ENCODE measurements around the gene SYNE1.
"Not testable (repeated sequence)": the region's sequence is repeated elsewhere in the genome, so short reads cannot be mapped to it uniquely, and the experiment has no call there.

Gene SYNE1

DNA sequence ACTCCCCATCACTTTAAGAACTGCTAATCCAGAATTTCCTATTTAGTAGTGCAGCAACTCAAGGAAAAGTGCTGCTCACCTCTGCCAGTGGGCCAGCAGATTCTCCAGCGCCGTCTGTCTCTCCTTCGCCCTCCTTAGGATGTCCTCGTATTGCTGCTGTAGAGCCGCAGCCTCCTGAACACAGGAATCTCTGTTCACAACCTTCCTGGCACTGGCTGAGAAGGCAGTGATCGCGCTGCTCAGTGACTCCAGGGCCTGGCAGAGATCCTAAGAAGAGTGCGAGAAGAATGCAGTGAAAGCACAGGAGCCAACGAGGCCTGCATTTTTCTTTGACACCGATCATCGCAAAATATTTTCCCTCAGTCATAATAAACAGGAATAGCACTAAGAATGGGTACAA is 209.0 kb downstream of the SYNE1 start:
- 0 out of 22 replicates have a peak, but pooled peaks cover 0 to 1% (median 0%) of the 10 kb centered on the region in 11 experiments for H3K9me3 ChIP-seq (replicated peaks in 1 of 11)
- H4K20me1 ChIP-seq: no peaks in the 10 kb centered on the region
- H3K4me3 ChIP-seq: no peak overlapping the region
- H3K27me3 ChIP-seq: no peaks in the 10 kb centered on the region
- no peak overlapping the region for H3K9ac ChIP-seq
- H3K4me1 ChIP-seq: peaks cover 0 to 12% (median 9%) of the 10 kb centered on the region in 10 experiments; a peak in 15 of 20 replicates
- H3K36me3 ChIP-seq: no peaks in the 10 kb centered on the region
- no peak overlapping the region for H3K27ac ChIP-seq
- TF ChIP-seq Cebpa-rat (IDR thresholded peaks at IDR 0.05): no peak
- no peak overlapping the region for H3K4me2 ChIP-seq

DNA sequence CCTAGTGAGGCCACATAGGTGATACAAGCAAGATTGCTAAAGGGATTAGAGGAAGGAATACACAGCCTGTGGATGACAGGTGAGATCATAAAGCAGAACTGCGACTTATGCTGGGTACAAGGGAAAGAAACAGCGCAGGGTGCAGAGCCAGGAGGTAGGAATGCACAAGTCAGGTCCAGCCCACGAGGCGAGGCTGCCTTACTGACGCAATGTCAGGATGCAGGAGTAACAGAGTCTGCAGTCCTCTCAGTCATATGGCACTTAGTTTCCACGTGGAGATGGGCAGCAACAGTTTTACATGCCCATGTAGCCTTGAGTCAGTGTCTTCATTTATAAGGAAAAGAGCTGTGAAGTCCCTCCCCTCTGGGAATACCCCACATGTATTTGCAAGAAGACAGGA is 210.9 kb downstream of the SYNE1 start:
- no peaks in the 10 kb centered on the region for H4K20me1 ChIP-seq
- no peak for TF ChIP-seq Cebpa-rat (IDR thresholded peaks at IDR 0.05)
- no peaks in the 10 kb centered on the region for H3K27me3 ChIP-seq
- H3K27ac ChIP-seq: no peak overlapping the region
- no peak overlapping the region for H3K4me3 ChIP-seq
- no peak overlapping the region for H3K9ac ChIP-seq
- no peaks in the 10 kb centered on the region for H3K36me3 ChIP-seq
- H3K4me1 ChIP-seq: peaks cover 0 to 15% (median 12%) of the 10 kb centered on the region in 10 experiments; a peak in 15 of 20 replicates
- no peak overlapping the region for H3K4me2 ChIP-seq
- peaks cover 0 to 8% (median under 1%) of the 10 kb centered on the region in 11 experiments; a peak in 5 of 22 replicates for H3K9me3 ChIP-seq (replicated peaks in 1 of 11)

DNA sequence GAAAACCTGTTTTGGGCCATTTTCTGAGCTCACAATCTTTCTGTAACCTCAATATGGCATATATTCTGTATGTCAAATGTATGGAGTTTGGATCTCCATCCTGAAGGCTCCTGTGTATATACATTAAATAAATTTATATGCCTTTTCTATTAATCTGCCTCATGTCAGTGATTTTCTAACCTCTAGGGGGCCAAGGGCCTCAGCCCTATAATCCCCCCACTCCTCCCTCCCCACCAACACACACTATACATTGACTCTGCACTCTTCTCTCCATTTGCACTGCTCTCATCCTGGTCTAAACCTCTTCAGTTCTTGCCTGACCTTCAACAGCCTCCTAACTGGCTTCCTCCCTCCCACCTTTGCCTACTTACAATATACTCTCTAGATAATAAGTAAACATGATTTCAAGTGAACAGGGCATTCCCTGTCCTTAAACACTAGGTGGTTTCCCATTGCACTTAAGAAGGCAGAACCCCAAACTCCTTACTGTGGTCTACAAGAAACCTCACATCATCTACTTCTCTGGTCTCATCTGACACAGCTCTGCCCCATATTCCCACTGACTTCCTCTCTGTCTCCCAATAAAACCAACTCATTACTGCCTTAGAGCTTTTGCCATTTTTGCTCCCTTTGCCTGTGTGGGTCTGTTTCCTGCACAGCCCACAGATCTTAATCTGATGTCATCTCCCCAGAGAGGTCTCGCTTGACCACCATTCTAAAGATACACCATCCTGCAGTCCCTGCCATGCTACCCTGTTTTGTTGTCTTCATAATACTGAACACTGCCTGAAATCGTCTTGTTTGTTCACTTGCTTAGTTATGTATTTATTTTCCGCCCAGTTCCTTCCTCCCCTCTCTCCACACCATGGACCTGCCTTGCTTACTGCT is 213.7 kb downstream of the SYNE1 start:
- Histone ChIP-seq H3K9me3 (replicated peaks in 1 of 11) (peaks cover 10 to 23% (median 18%) of the 10 kb centered on the region in 11 experiments; a peak in 19 of 22 replicates), H3K36me3 (no peaks in the 10 kb centered on the region), H4K20me1 (no peaks in the 10 kb centered on the region), H3K9ac (no peak overlapping the region), H3K4me1 (peaks cover 0 to 15% (median 12%) of the 10 kb centered on the region in 10 experiments; a peak in 15 of 20 replicates), H3K27me3 (no peaks in the 10 kb centered on the region), H3K4me3 (no peak overlapping the region), H3K27ac (no peak overlapping the region), H3K4me2 (peak overlapping the region in 9 of 11 experiments; percentile 34 to 66 (median 52); a peak in 18 of 22 replicates)
- no peak for TF ChIP-seq Cebpa-rat (IDR thresholded peaks at IDR 0.05)

DNA sequence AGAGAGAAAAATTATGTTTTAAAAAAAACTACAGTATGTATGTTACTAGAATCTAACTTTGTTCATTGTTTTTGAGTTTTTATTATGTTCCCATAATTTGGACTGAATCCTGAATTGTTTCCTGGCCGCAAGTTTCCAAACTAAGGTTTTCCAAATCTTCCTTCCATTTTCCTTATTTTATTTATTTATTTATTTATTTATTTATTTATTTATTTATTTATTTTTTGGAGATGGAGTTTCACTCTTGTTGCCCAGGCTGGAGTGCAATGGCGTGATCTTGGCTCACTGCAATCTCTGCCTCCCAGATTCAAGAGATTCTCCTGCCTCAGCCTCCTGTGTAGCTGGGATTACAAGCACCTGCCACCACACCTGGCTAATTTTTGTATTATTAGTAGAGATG is 215.7 kb downstream of the SYNE1 start:
- H4K20me1 ChIP-seq, H3K27ac ChIP-seq, H3K27me3 ChIP-seq, H3K4me2 ChIP-seq, H3K36me3 ChIP-seq, H3K4me3 ChIP-seq, H3K9ac ChIP-seq: not testable (repeated sequence)
- Histone ChIP-seq H3K4me1 (peaks cover 0 to 15% (median 12%) of the 10 kb centered on the region in 10 experiments; a peak in 15 of 20 replicates), H3K9me3 (replicated peaks in 1 of 11) (peaks cover 10 to 23% (median 18%) of the 10 kb centered on the region in 11 experiments; a peak in 19 of 22 replicates)

DNA sequence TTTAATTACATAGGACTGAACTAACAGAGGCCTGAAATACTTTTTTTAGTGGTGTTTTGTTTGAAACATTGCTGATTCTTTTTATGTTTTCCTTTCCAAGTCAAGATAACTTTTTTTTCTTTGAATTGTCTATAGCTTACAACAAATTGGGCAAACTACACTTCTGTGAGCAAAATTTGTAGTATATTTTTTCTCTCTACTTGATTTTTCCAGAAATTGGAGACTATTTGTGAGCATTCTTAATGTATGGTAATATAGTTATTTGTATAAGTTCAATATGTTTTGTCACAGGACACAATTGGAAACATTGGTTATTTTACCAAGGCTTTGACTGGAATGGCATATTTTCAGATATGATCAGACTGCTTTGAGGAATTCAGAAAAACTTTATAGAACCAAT is 216.5 kb downstream of the SYNE1 start:
- peaks cover 0 to 15% (median 12%) of the 10 kb centered on the region in 10 experiments; a peak in 15 of 20 replicates for H3K4me1 ChIP-seq
- no peaks in the 10 kb centered on the region for H3K27me3 ChIP-seq
- H3K9me3 ChIP-seq (replicated peaks in 1 of 11): peaks cover 10 to 23% (median 18%) of the 10 kb centered on the region in 11 experiments; a peak in 19 of 22 replicates
- H3K4me3 ChIP-seq: no peak overlapping the region
- no peak overlapping the region for H3K4me2 ChIP-seq
- H4K20me1 ChIP-seq: no peaks in the 10 kb centered on the region
- H3K9ac ChIP-seq: no peak overlapping the region
- H3K36me3 ChIP-seq: no peaks in the 10 kb centered on the region
- no peak overlapping the region for H3K27ac ChIP-seq
- TF ChIP-seq Cebpa-rat (IDR thresholded peaks at IDR 0.05): no peak

DNA sequence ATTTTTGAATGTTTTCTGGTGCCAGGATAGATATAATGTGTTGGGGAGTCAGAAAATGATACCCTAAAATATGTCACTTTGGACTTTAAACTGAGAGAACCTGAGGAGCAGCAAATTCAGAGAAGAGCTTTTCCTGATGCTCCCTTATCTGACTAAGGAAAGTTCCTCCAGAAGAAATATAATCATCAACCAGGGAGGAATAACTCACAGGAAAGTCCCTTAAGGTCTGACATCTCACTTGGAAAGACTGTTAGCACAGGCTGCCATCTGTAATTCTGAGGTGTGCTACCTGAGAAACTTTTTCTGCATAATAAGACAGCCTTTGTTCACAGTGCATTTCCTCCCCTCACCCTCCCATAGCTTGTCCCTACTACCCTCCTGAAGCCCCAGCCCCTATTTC is 218.6 kb downstream of the SYNE1 start:
- Histone ChIP-seq H3K9ac (no peak overlapping the region), H3K4me1 (peaks cover 0 to 8% (median 6%) of the 10 kb centered on the region in 10 experiments; a peak in 15 of 20 replicates), H3K4me2 (no peak overlapping the region), H3K4me3 (no peak overlapping the region), H3K36me3 (no peaks in the 10 kb centered on the region), H3K9me3 (replicated peaks in 1 of 11) (peaks cover 10 to 23% (median 18%) of the 10 kb centered on the region in 11 experiments; a peak in 19 of 22 replicates), H4K20me1 (no peaks in the 10 kb centered on the region), H3K27ac (no peak overlapping the region), H3K27me3 (no peaks in the 10 kb centered on the region)
- no peak for TF ChIP-seq Cebpa-rat (IDR thresholded peaks at IDR 0.05)

DNA sequence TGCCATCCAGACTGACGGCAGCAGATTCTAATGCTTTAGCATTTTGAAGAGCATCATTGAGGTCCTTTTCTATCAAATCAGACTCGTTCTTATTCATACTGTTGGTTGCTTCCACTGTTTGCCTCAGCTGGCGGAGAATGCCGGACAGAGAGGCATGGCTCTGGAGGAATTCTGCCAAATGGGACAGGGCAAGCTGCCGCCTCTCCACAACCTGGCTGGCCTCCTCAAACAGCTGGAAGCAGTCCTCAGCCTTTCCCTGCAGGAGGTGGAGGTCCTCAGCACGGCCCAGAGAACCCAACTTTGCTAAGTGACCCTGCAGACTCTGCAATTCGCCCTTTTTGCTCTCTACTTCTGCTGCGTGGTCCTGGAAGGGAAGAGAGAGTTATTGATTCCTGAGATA is 220.5 kb downstream of the SYNE1 start:
- H3K9me3 ChIP-seq (replicated peaks in 1 of 11): peaks cover 10 to 19% (median 14%) of the 10 kb centered on the region in 11 experiments; a peak in 19 of 22 replicates
- H4K20me1 ChIP-seq: no peaks in the 10 kb centered on the region
- H3K4me1 ChIP-seq: no peaks in the 10 kb centered on the region
- H3K4me3 ChIP-seq: no peak overlapping the region
- no peaks in the 10 kb centered on the region for H3K36me3 ChIP-seq
- no peak overlapping the region for H3K4me2 ChIP-seq
- H3K9ac ChIP-seq: no peak overlapping the region
- H3K27me3 ChIP-seq: no peaks in the 10 kb centered on the region
- TF ChIP-seq Cebpa-rat (IDR thresholded peaks at IDR 0.05): no peak
- H3K27ac ChIP-seq: no peak overlapping the region

DNA sequence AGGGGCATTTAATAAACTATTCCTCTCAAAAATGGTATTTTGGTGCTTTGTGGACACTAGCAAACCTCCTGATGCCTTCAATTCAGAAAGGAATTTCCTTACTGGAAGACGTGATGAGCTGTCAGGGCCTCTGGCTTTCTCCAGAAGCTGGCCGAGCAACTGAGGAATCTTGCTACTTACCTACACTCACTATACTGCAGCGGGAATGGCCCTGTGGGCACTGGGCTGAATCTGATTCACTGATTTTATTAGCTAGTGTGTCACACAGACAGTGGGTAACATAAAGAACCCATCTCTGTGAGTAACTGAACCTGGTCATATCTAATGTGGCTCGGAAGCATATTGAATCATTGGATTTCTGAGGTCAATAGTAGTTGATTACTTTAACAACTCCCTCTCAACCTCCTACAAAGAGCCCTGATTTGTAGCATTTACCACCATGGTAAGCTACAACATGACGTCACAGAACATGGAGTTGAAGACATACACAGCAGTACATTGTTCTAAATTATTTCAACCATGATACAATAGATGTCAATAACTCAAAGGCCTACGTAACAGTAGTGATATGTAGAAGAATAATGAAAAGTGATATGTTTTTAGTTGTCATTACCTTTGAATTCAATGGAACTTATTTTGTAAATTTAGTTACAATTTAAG is 232.1 kb downstream of the SYNE1 start:
- no peaks in the 10 kb centered on the region for H3K4me1 ChIP-seq
- no peaks in the 10 kb centered on the region for H4K20me1 ChIP-seq
- H3K4me2 ChIP-seq: no peak overlapping the region

DNA sequence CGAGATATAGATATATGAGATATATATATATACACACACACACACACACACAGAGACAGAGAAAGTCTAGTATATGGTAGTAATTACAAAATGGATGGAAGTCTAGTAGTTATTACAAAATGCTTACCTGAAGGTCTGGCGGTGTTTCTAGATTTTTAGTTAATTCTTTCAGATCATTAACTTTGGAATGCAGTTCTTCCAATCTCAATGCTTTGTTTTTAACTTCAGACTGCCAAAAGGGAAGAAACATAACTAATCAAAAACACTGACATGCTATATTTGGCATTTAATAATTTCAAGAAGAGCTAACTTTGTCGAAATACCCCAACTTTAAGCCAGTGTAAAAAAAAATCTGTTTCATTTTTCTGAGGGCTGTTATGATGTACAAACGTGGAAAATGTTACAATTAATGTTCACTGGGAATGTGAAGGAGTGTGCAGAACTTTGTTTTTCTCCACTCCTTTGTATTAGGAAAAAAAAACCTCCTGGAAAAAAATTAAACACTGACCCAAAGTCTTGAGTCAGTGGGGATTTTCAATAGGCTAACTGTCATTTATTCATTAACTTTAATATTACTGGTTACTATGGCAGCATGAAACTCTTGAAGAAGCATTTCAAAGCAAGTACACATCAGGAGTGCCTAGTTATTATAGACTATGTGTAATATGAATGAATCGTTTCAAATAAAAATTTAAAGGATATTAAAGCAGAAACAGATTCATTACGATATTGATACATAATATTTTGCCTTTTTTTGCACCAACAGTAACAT is 232.9 kb downstream of the SYNE1 start:
- Histone ChIP-seq H3K4me1 (no peaks in the 10 kb centered on the region), H3K36me3 (no peaks in the 10 kb centered on the region), H3K9ac (no peak overlapping the region), H3K4me2 (no peak overlapping the region), H3K9me3 (replicated peaks in 1 of 11) (no peaks in the 10 kb centered on the region), H3K27me3 (no peaks in the 10 kb centered on the region), H4K20me1 (no peaks in the 10 kb centered on the region), H3K27ac (no peak overlapping the region), H3K4me3 (no peak overlapping the region)
- no peak for TF ChIP-seq Cebpa-rat (IDR thresholded peaks at IDR 0.05)

More for the DNA sequence above, 232.1 kb downstream of the SYNE1 start:
- no peaks in the 10 kb centered on the region for H3K9me3 ChIP-seq (replicated peaks in 1 of 11)
- H3K36me3 ChIP-seq: no peaks in the 10 kb centered on the region
- TF ChIP-seq Cebpa-rat (IDR thresholded peaks at IDR 0.05): no peak
- no peaks in the 10 kb centered on the region for H3K27me3 ChIP-seq
- no peak overlapping the region for H3K4me3 ChIP-seq
- no peak overlapping the region for H3K9ac ChIP-seq
- H3K27ac ChIP-seq: no peak overlapping the region

Measured in BLaER1 treated with 17β-estradiol and CSF1 and Interleukin-3, amounts not matched to agents 10 nM and 100 nM (cell line).